IPS-15b (cell line): ENCODE measurements around the gene FLII.

Experiments
- H3K27me3 ChIP-seq: one replicate; pipeline ENCODE4 v1.6.1; 2013; ENCODE audit warnings: low read length; ENCODE audit not compliant: control insufficient read depth, insufficient read depth
- H3K36me3 ChIP-seq: one replicate; pipeline ENCODE4 v1.6.1; 2013; ENCODE audit warnings: low read length; ENCODE audit not compliant: control insufficient read depth, insufficient read depth
- H3K4me1 ChIP-seq: one replicate; pipeline ENCODE4 v1.6.1; 2013; ENCODE audit warnings: mild to moderate bottlenecking, low read length; ENCODE audit not compliant: control insufficient read depth, insufficient read depth
- H3K4me3 ChIP-seq: one replicate; pipeline ENCODE4 v1.5.1; 2013; ENCODE audit warnings: low read depth, low read length
- H3K9ac ChIP-seq: one replicate; pipeline ENCODE4 v1.6.1; 2013; ENCODE audit warnings: low read depth, mild to moderate bottlenecking, low read length
- H3K9me3 ChIP-seq: one replicate; pipeline ENCODE4 v1.6.1; 2013; ENCODE audit warnings: mild to moderate bottlenecking, low read length; ENCODE audit not compliant: control insufficient read depth, insufficient read depth

The FLII gene

DNA sequence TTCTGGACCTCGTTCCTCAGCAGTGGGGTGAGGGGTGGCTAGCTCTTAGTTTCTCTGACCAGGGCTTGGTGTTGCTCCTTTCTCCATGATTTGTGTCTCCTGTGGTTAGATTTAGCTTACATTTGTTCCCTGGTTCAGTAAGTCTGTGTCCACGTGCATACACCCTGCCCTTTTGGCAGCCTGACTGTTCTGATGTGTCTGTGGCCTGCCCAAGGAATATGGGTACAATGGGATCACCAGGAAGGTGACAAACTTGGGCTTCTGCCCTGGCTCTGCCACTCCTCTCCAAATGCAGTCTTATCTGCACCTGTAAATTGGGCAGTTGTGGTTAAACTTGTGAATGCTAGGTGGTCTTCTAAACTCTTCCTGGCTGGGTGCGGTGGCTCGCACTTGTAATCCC is 57.4 kb downstream of the FLII start:
- Histone ChIP-seq H3K4me3 (no peak overlapping the region), H3K36me3 (peaks cover 33% of the 10 kb centered on the region), H3K9me3 (no peaks in the 10 kb centered on the region), H3K27me3 (no peaks in the 10 kb centered on the region), H3K4me1 (peaks cover 11% of the 10 kb centered on the region), H3K9ac (no peak overlapping the region)

DNA sequence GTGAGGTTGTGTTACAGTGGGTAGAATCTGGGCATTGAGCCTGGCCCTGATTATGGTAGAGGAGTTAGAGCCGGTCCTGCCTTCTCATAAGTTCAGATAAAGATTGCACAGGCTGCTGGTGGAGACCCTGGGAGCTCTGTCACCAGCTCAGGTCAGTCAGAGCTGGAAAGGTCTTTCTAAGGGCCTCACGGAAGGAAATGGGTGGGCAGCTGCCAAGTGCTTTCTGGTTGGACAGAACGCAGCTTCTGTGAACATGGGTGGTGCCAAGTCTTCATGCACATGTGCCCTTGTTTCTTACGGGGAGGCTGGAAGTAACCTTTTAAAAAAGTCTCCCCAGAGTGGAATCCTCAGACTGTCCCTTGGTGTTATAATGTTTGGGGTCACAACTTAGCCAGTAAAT is 60.0 kb downstream of the FLII start:
- Histone ChIP-seq H3K36me3 (peaks cover 38% of the 10 kb centered on the region), H3K4me3 (no peak overlapping the region), H3K27me3 (no peaks in the 10 kb centered on the region), H3K9me3 (no peaks in the 10 kb centered on the region), H3K9ac (no peak overlapping the region), H3K4me1 (peaks cover 9% of the 10 kb centered on the region)

DNA sequence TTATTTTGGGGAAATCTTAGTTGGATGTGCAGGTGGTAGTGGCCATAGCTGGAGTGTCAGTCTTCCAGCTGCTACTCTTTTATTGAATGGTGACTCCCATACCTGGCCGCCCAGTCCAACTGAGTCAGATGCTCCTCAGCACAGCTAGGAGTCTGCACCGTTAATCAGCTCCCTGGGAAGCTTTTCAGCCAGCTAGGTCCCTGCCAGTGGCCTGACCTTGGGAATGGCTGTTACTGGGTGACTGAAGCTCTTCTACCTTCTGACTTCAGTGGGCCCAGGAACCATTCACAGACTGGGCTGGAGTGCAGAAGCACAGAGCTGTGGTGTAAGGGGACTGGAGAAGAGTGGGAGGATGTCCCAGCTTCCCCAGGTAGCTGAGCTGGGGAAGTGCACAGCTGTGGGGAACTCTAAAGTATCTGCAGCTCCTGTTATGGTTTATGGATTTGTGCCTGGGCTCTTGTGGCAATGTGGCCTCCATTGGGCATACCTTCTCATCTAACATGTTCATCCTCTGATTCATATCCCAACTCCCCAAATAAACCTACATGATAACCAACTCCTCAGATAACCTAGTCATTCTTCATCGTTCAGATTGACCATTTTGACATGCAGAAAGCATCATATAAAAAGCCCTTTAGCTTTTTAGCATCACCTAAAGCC is 60.9 kb downstream of the FLII start:
- Histone ChIP-seq H3K9me3 (no peaks in the 10 kb centered on the region), H3K27me3 (no peaks in the 10 kb centered on the region), H3K4me1 (peaks cover 4% of the 10 kb centered on the region), H3K4me3 (no peak overlapping the region), H3K36me3 (peaks cover 38% of the 10 kb centered on the region), H3K9ac (no peak overlapping the region)

DNA sequence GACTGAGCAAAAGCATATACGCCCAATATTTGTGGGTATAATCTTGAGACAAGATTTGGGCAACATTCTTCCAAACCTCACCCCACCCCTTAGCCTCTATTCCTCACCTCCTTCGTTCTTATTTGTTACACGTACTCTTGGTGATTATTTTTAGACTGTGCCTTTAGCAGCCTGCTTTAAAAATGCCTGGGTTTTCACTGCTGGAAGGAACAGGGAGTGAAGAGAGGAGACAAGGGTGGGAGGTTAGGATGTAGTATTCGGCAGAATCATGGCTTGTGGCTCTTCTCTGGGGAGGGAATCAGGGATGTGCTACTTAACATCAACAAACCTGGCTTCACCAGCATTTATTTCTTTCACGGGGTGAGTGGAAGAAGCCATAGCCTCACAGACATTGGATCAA is 63.3 kb downstream of the FLII start:
- no peaks in the 10 kb centered on the region for H3K4me1 ChIP-seq
- no peak overlapping the region for H3K9ac ChIP-seq
- H3K4me3 ChIP-seq = no peak overlapping the region
- H3K27me3 ChIP-seq = no peaks in the 10 kb centered on the region
- H3K36me3 ChIP-seq = peaks cover 34% of the 10 kb centered on the region
- no peaks in the 10 kb centered on the region for H3K9me3 ChIP-seq
